Glutamatergic neuron (in vitro differentiated cells): ENCODE measurements around the gene STX2. TPM values are rescaled to one million over a fixed set of nuclear protein-coding genes. Genes with fewer than 3 reads are reported as not detected.

ENCODE experiments used
- DNase-seq: peaks from one replicate; pipeline ENCODE4 v3.0.0; 2022
- H3K27ac Mint-ChIP-seq: one replicate; pipeline ENCODE4 v1.8.0; 2020; ENCODE audit warnings: mild to moderate bottlenecking, mixed read lengths, inconsistent platforms; ENCODE audit not compliant: unreplicated experiment
- H3K27me3 Mint-ChIP-seq: one replicate; pipeline ENCODE4 v1.8.0; 2020; ENCODE audit warnings: mild to moderate bottlenecking, moderate library complexity, mixed read lengths, inconsistent platforms; ENCODE audit not compliant: unreplicated experiment
- H3K36me3 Mint-ChIP-seq: one replicate; pipeline ENCODE4 v1.8.0; 2020; ENCODE audit warnings: mild to moderate bottlenecking, mixed read lengths, inconsistent platforms; ENCODE audit not compliant: unreplicated experiment
- H3K4me1 Mint-ChIP-seq: one replicate; pipeline ENCODE4 v1.8.0; 2020; ENCODE audit warnings: mild to moderate bottlenecking, low read depth, mixed read lengths, inconsistent platforms; ENCODE audit not compliant: unreplicated experiment
- H3K4me3 Mint-ChIP-seq: one replicate; pipeline ENCODE4 v1.8.0; 2020; ENCODE audit warnings: mild to moderate bottlenecking, mixed read lengths, inconsistent platforms; ENCODE audit not compliant: unreplicated experiment
- H3K9me3 Mint-ChIP-seq: one replicate; pipeline ENCODE4 v1.8.0; 2020; ENCODE audit warnings: mild to moderate bottlenecking, moderate library complexity, mixed read lengths, inconsistent platforms; ENCODE audit not compliant: unreplicated experiment
- CTCF ChIP-seq: fragments of 200-600 bp; sonication (generic); IDR thresholded peaks from one replicate; pipeline ENCODE4 v1.5.0; 2021; ENCODE audit not compliant: partially characterized antibody, unreplicated experiment
- total RNA-seq: library from RNA; stranded (reverse); fragmentation: NEBNext Ultra II Directional; extraction: Animal tissue kit (Norgen Biotek cat#: 25700); gene quantifications from one replicate; pipeline ENCODE4 v1.2.1, GENCODE V29; 2021; ENCODE audit not compliant: unreplicated experiment

STX2 gene
- total RNA-seq, 1 donor from 2014 or later: 76.5 TPM

DNA sequence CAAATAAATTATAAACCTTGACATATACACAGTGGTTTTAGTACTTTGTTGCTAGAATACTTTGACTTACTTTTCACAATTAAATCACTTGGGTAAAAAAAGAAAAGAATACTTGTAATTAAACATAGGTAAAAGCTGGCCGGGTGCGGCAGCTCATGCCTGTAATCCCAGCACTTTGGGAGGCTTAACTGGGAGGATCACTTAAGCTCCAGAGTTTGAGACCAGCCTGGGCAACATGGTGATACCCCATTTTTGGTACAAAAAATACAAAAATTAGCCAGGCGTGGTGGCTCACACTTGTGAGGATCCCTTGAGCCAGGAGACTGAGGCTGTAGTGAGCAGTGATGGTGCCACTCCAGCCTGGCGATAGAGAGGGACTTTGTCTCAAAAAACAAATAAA, 7.8 kb downstream of the STX2 start:
- peaks cover 36% of the 10 kb centered on the region for H3K4me1 Mint-ChIP-seq
- peaks cover 5% of the 10 kb centered on the region for H3K27me3 Mint-ChIP-seq
- no peak overlapping the region for H3K27ac Mint-ChIP-seq
- no peak overlapping the region for H3K4me3 Mint-ChIP-seq
- no peak for DNase-seq
- no peaks in the 10 kb centered on the region for H3K36me3 Mint-ChIP-seq
- no peak for TF ChIP-seq CTCF
- H3K9me3 Mint-ChIP-seq: peaks cover 4% of the 10 kb centered on the region

DNA sequence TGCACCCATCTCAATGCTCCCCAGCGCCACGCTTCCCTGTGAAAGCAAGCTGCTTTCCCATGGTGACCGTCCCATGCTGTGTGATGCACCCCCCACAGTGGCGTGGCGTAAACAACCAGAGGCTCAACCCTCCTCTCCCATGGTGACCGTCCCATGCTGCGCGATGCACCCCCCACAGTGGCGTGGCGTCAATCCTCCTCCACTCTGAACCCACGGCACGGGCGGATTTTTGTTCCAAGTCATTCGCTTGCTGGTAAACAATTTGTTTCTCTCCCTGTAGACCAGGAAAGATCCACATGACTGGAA, 8.9 kb downstream of the STX2 start:
- TF ChIP-seq CTCF: no peak
- Mint-ChIP-seq H3K27me3 (peaks cover 5% of the 10 kb centered on the region), H3K4me1 (peaks cover 32% of the 10 kb centered on the region), H3K27ac (no peak overlapping the region), H3K4me3 (no peak overlapping the region), H3K36me3 (no peaks in the 10 kb centered on the region), H3K9me3 (peaks cover 4% of the 10 kb centered on the region)
- DNase-seq: no peak

DNA sequence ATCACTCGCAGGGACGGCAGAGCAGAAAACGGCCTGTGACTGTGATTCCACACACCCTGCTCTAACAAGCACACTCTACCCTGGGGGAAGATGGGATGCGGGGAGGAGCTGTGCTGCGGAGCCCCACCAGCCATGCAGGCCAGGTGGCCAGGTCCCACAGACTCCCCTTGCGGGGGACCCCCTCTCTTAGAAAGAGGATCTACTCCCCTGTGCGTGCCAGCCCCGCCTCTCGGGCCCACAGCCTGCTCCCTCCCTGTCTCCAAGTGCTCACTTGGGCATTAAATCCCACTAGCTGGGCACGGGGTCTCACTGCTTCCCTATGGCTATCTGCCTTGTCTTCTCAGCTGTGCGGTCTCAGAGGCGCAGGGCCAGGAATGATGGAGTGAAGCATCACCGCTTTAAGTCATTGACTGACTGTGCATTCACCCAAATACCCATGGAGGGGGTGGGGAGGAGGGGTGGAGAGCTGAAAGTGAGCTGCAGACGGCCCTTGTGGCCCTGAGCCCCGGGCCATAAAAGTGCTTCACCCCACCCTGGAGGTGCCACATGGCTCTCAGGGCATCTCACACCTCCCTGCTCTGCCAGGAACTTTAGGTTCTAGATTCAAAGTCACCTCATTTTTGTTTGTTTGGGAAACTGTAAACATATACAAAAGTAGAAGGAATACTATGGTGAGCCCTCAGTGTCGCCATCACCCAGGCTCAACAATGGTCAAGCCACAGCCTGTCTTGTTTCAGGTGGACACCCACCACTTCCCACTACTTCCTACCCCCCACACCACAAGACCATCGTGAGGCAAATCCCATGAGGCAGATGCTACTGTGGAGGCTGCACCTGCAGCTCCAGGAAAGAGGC, 9.4 kb downstream of the STX2 start:
- Mint-ChIP-seq H3K27ac (no peak overlapping the region), H3K9me3 (peaks cover 4% of the 10 kb centered on the region), H3K27me3 (peaks cover 5% of the 10 kb centered on the region), H3K4me3 (peak overlapping the region; percentile 17), H3K4me1 (peaks cover 34% of the 10 kb centered on the region), H3K36me3 (no peaks in the 10 kb centered on the region)
- TF ChIP-seq CTCF: no peak
- no peak for DNase-seq

- H3K4me1 Mint-ChIP-seq: peaks cover 32% of the 10 kb centered on the region
- no peak for TF ChIP-seq CTCF
- peaks cover 4% of the 10 kb centered on the region for H3K27me3 Mint-ChIP-seq
- H3K27ac Mint-ChIP-seq: no peak overlapping the region
- H3K9me3 Mint-ChIP-seq: peaks cover 4% of the 10 kb centered on the region
- no peak for DNase-seq
- no peaks in the 10 kb centered on the region for H3K36me3 Mint-ChIP-seq
- peak overlapping the region; percentile 17 for H3K4me3 Mint-ChIP-seq
Observed at GRCh38 chr12:130828895-130829294, 10.2 kb downstream of the STX2 start.

GRCh38 chr12:130827432-130827831, 11.6 kb downstream of the STX2 start:
- Mint-ChIP-seq H3K9me3 (peaks cover 1% of the 10 kb centered on the region), H3K4me3 (no peak overlapping the region), H3K4me1 (peaks cover 24% of the 10 kb centered on the region), H3K27me3 (peaks cover 2% of the 10 kb centered on the region), H3K36me3 (no peaks in the 10 kb centered on the region), H3K27ac (peak overlapping the region; percentile 43)
- no peak for DNase-seq
- TF ChIP-seq CTCF: no peak
